GM19438 (cell line): ENCODE data around the gene AGO1.
"Not testable (repeated sequence)": the region's sequence is repeated elsewhere in the genome, so short reads cannot be mapped to it uniquely, and the experiment has no call there.

Experiments
- ATAC-seq: cut with Tn5 transposase; IDR thresholded peaks from one replicate; pipeline ENCODE4 v1.9.1; 2021; ENCODE audit warnings: low read depth; ENCODE audit not compliant: unreplicated experiment

Gene AGO1

GRCh38 chr1:35866991-35867390 lies 16.0 kb upstream of the AGO1 start:
- no peak for ATAC-seq

GRCh38 chr1:35869245-35869950 lies 13.6 kb upstream of the AGO1 start:
- not testable (repeated sequence) for ATAC-seq

DNA sequence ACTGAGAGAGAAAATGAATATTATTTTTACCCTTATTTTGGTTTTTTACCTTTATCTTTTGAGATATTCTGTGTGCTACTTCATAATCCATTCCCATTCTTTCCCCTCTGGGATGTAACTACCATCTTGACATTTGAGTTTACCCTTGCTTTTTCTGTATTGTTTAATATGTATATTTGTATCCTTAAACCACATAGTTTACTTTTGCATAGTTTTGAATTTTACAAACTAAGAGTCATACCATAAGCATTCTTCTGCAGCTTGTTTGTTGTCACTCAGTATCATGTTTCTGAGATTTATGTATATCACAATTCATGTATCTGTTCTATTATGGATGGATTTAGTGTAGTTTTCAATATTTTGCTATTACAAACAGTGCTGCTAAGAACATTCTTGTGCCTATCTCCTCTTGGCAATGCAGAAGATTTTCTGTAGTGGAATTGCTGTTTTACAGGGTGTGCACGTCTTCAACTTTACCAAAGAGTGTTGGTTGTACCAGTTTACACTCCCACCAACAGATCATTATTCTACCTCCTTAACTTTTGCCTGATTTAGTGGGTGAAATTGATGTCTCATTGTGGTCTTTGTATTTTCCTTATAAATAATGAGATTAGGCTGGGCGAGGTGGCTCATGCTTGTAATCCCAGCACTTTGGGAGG lies 12.2 kb upstream of the AGO1 start:
- no peak for ATAC-seq

DNA sequence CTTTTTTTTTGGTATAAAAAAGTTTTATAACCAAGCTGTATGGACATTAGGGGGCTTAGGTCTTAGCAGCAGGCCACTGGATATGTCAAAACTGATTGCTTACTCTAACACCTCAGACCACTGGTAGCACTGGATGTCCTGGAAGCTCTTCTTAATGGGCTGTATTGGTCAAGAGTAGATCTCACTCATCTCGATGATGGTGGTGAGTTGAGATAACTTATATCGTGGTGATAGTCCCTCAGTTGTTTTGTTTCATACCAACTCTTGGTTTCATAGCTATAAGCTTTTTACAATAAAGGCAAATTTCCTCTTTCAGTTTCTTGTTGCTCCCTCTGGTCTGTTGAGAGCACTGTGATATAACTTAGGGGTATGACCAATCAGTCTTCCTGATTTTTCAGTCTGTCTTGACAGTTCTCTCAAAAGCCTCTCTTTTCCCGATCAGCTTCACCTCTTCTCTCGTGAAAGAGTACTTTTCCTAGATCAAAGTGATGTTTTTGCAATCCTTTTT lies 9.7 kb upstream of the AGO1 start:
- no peak for ATAC-seq

- not testable (repeated sequence) for ATAC-seq
Observed at GRCh38 chr1:35874115-35874514, 8.9 kb upstream of the AGO1 start.

DNA sequence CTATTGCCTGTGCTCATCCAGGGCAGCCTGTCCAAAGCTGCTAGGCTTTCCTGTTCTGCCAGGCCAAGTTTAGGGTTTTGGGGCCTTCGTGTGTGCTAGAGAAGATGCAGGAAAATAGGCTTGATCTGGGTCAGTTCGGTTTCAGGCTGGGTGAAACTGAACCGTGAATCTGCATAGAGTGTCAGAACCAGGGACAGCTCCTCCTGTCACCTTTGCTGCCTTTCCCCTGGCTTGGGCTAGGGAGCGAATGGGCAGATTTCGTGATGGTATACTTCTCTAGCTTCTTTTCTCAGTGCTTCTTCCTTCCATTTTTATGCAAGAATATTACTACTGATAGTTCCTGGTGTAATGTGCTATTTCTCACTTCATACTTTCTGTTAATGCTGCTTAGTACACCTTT lies 6.0 kb upstream of the AGO1 start:
- ATAC-seq, result no peak

DNA sequence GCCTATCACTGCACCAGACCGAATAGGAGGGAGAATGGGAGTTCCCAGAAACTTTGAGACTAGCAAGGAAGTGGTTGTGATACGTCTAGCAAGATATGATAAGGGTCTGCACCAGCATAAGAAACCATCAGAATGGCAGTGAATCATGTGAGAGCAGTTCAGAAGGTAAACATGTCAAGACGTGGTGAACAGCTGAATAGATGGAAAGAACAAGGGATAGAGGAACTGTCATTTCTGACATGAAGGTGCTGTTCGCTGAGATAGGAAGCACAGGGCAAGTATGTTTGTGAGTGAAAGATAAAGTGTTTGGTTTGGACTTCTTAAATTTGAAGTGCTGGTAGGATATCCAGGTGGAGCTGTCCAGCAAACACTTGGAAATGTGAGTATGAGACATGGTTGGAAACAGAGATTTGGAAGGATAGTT lies 1.1 kb upstream of the AGO1 start:
- no peak for ATAC-seq

DNA sequence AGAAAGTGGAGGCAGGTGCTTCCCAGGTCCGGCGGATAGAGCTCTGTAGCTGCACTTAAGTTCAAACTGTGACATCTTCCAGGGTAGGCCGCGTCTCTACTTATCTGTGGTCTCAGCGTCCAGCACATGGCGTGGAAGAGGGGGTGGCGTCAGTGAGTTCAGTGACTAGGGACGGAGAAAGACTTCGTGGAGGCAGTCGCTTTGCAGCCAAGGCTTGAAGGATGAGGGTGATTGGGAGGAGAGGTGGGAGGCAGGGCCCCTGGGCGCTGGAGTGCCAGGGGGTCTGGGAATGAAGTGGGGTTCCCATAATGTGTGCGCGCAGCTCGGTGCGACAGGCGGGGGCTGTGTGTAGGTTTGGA lies 444 bp upstream of the AGO1 start:
- ATAC-seq, result no peak

GRCh38 chr1:35883635-35884101 lies 659 bp downstream of the AGO1 start:
- peak; percentile 25 for ATAC-seq

- no peak for ATAC-seq
Observed at GRCh38 chr1:35884934-35885333, 1.9 kb downstream of the AGO1 start.

- no peak for ATAC-seq
Observed at GRCh38 chr1:35885961-35886558, 3.1 kb downstream of the AGO1 start.

- ATAC-seq, result no peak
Observed at GRCh38 chr1:35886577-35887431, 3.8 kb downstream of the AGO1 start.

DNA sequence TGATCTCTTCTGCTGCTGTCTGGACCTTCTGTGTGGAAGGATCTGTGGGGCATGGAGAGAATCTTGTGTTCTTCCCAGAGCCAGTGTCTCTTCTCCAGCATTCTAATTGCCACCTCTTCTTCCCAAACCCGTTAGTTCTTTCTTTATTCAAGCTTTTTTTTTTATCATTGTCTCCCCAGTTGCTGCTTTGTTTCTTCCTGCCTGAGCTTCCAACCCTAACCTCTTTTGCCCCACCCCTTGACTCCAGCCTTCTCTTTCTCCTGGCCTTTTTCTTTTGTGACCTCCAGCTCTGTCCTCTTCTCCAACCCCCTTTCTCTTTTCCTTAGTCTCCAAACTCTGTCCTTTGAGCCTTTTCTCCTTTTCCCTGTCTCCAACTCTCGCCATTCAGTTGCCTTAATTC lies 4.5 kb downstream of the AGO1 start:
- no peak for ATAC-seq

- ATAC-seq, result no peak
Observed at GRCh38 chr1:35888255-35888654, 5.2 kb downstream of the AGO1 start.

GRCh38 chr1:35888981-35889380 lies 6.0 kb downstream of the AGO1 start:
- ATAC-seq, result not testable (repeated sequence)

- ATAC-seq, result no peak
Observed at GRCh38 chr1:35893051-35893879, 10.3 kb downstream of the AGO1 start.

GRCh38 chr1:35894183-35894582 lies 11.2 kb downstream of the AGO1 start:
- no peak for ATAC-seq

- no peak for ATAC-seq
Observed at GRCh38 chr1:35894656-35895055, 11.6 kb downstream of the AGO1 start.

GRCh38 chr1:35899941-35900340 lies 16.9 kb downstream of the AGO1 start:
- ATAC-seq, result no peak

- no peak for ATAC-seq
Observed at GRCh38 chr1:35901235-35901634, 18.2 kb downstream of the AGO1 start.
